T-helper 17 cell (primary cell): ENCODE data around the gene RBFOX1. TPM values are rescaled to one million over a fixed set of nuclear protein-coding genes. Genes with fewer than 3 reads are reported as not detected.

Source experiments
- ATAC-seq: fragments of 150-1000 bp; cut with Tn5 transposase; 2 replicates; pipeline ENCODE4 v1.10.0; 2021; ENCODE audit warnings: mild to moderate bottlenecking, moderate library complexity
- DNase-seq, 3 donors: peaks; one replicate each; pipeline versions ENCODE4 v3.0.0 to v3.0.0-alpha.2; 2020 to 2021
- H3K9me3 ChIP-seq: one replicate; pipeline ENCODE4 v1.7.0; 2013; ENCODE audit warnings: low read length, mild to moderate bottlenecking; ENCODE audit not compliant: control insufficient read depth, poor library complexity, severe bottlenecking
- H3K27ac Mint-ChIP-seq: one replicate; pipeline ENCODE4 v1.8.0; 2022; ENCODE audit warnings: mild to moderate bottlenecking, moderate library complexity, mixed read lengths
- H3K27me3 Mint-ChIP-seq: one replicate; pipeline ENCODE4 v1.8.0; 2022; ENCODE audit warnings: mixed read lengths
- H3K36me3 Mint-ChIP-seq: one replicate; pipeline ENCODE4 v1.8.0; 2022; ENCODE audit warnings: low read depth, mixed read lengths
- H3K4me1 Mint-ChIP-seq: one replicate; pipeline ENCODE4 v1.8.0; 2022; ENCODE audit warnings: mild to moderate bottlenecking, mixed read lengths
- H3K4me3 Mint-ChIP-seq: one replicate; pipeline ENCODE4 v1.8.0; 2022; ENCODE audit warnings: mild to moderate bottlenecking, moderate library complexity, mixed read lengths
- total RNA-seq, 4 donors: library from RNA in 2 of 4; stranded (reverse) in 2 of 4; gene quantifications; one replicate each; pipeline ENCODE4 v1.2.3 and lab custom pipeline; 2022 to 2026

The RBFOX1 gene
- total RNA-seq, 2 donors from 2014 or later: not detected

DNA sequence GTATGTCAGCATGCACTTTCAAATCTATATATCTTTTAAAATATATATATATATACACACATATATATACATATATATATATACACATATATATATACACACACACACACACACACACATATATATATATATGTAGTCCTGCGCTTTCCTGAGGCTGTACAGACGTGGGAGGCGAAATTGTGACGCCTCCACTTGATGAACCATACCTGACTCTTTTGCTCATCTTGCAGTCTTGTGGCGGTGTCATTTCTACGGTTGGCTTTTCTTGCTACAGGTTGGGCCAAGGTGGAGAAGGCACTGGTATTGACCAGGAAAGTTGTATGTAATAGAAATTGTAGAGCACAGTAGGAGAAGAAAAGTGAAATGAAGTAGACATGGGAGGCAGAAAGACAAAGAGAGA, 88.2 kb downstream of the RBFOX1 start:
- Mint-ChIP-seq H3K4me3 (no peak overlapping the region), H3K27ac (no peak overlapping the region), H3K4me1 (no peaks in the 10 kb centered on the region), H3K27me3 (no peaks in the 10 kb centered on the region), H3K36me3 (no peaks in the 10 kb centered on the region)
- no peaks in the 10 kb centered on the region for H3K9me3 ChIP-seq
- no peak for DNase-seq
- ATAC-seq: no peak

DNA sequence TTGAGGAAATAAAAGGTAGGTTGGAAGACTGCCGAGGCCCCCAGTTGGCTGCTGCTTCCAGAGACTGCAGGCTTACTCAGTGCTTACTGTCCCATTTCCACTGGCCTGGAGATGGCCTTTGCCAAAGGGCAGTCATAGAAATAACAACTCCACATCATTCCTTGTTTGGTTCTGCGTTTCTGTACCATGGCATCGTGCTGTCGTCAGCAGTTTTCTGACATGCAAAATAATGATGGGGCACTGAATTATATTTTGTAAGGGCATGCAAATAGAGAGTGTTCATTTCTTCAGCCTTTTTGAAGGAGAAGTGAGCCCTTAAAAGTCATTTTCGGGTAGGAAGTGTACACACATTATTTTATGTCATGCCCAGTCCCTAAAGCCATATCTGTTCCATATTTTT, 88.9 kb downstream of the RBFOX1 start:
- ATAC-seq: no peak
- H3K4me3 Mint-ChIP-seq: no peak overlapping the region
- DNase-seq: no peak
- no peaks in the 10 kb centered on the region for H3K4me1 Mint-ChIP-seq
- no peaks in the 10 kb centered on the region for H3K9me3 ChIP-seq
- no peaks in the 10 kb centered on the region for H3K27me3 Mint-ChIP-seq
- no peak overlapping the region for H3K27ac Mint-ChIP-seq
- H3K36me3 Mint-ChIP-seq: no peaks in the 10 kb centered on the region

DNA sequence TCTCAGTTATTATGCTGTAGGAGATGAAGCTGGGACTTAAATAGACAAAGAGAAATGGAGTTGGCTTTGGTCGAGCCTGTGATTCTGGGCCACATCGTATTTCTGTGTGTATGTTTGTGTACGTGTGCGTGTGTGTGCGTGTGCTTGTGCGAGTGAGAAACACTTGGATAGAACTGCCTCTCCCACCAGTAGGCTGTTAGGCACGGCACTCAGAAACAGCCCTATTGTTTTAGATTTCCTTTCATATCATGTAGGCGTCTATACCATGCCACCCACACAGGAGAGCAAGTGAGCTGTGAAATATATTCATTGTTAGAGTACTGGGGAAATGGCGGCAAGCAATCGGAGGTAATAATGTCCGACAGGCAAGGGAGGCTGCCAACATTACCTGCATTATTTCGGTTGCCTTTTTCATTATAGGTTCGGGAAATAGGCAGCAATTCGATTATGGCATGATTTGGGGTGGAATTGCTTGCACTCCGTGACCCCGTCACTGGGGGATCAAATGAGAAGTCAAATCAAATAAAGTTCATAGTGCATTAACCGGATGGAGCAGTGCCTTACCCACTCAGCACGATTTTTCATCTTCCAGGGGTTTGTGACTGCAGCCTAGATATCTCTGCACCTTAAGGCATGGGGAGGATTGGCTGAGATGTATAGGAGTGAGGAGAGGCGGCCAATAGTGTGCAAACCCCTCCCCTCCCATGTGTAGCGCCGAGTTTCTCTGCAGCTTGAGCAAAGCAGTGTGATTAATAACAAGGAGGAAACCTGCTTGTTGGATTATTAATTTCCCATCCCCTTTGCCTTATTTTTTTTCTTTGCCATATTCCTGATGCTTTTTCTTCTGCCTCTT, 89.6 kb downstream of the RBFOX1 start:
- Mint-ChIP-seq H3K36me3 (no peaks in the 10 kb centered on the region), H3K4me3 (no peak overlapping the region), H3K27me3 (no peaks in the 10 kb centered on the region), H3K27ac (no peak overlapping the region), H3K4me1 (no peaks in the 10 kb centered on the region)
- DNase-seq (no peak), ATAC-seq (no peak)
- H3K9me3 ChIP-seq: no peaks in the 10 kb centered on the region

DNA sequence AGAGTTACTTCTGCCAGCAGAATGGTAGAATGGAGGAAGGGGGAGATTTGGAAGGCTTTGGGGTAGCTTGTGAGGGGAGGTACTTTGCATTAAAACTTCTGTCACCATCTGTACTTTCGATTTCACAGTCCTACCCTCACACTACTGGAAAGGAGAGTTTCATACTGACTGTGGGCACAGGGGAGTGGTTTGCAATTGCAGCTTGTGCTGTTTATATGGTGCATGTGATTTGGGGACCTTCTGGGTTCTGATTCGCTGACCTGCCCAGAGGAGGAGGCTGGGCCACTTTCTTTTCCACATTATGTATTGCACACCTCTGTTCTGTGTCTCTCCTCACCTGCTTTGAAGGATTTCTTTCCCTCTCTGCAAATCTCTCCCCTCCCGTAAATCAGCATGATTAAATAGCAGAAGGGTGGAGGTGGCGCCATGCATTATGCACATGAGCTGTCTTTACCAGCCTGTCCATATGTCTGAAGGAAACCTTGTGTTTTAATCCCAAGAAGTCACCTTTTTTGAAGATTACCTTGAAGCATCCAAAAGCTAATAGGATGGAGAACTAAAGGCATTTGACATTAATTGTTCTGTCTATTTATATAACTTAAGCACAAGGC, 90.9 kb downstream of the RBFOX1 start:
- DNase-seq (no peak), ATAC-seq (no peak)
- H3K9me3 ChIP-seq: no peaks in the 10 kb centered on the region
- Mint-ChIP-seq H3K27me3 (no peaks in the 10 kb centered on the region), H3K4me3 (no peak overlapping the region), H3K27ac (no peak overlapping the region), H3K36me3 (no peaks in the 10 kb centered on the region), H3K4me1 (no peaks in the 10 kb centered on the region)

DNA sequence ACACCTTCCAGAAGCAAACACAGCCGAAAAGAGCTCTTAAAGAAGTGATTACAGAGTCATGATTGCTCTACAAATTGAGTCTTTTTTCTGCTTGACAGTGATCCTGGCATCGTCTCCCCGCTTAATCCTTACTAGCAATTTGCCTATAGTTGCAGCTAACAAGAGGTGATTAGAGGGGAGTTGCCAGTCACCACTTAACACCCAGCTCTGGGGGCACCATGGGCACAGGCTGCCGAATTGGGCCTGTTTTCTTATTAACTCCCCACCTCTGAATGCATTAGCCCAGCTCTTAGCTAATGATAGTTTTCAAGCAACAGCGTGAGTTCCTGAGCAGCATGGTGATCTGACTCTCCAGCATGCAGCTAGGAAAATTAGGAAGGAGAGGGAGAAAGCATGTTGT, 93.5 kb downstream of the RBFOX1 start:
- Mint-ChIP-seq H3K4me3 (no peak overlapping the region), H3K27ac (no peak overlapping the region), H3K4me1 (no peaks in the 10 kb centered on the region), H3K27me3 (no peaks in the 10 kb centered on the region), H3K36me3 (no peaks in the 10 kb centered on the region)
- DNase-seq: no peak
- no peak for ATAC-seq
- no peaks in the 10 kb centered on the region for H3K9me3 ChIP-seq

DNA sequence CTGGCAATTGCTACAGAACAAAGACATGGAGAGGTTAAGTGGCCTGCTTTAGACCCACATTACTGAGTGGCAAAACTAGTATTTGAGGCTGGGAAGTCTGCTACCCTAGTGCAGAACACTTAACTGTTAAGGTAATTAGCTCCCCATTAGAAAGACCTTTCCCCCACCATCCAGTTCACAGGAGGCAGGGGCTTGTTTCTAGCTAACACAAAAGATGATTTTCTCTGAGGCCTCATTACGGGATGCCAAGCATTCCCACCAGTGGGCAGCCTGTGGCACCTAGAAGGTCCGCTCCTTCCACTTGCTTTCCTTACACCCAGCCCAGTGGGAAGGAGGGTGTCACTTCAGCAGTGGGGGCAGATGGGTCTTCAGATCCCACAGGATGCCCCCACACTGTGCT, 99.1 kb downstream of the RBFOX1 start:
- Mint-ChIP-seq H3K4me3 (no peak overlapping the region), H3K4me1 (no peaks in the 10 kb centered on the region), H3K36me3 (no peaks in the 10 kb centered on the region), H3K27ac (no peak overlapping the region), H3K27me3 (no peaks in the 10 kb centered on the region)
- ATAC-seq (no peak), DNase-seq (no peak)
- no peaks in the 10 kb centered on the region for H3K9me3 ChIP-seq

DNA sequence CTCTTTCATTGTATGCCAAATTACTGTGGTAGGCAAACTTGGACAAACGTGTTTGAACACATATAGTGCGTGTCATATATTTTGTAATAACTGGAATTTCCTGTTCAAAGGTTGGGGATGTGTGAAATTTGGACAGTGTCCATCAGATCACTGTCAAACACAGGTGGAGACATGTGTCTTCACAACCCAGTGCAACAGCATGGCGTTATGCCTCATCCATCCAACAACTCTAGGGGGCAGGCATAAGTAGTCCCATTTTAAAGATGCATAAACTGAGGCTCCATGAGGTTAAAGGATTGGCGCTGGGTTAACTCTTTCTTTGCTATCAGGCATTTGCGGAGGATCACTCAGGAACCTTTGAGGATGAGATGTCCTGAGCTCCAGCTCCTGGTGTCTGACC, 103.7 kb downstream of the RBFOX1 start:
- no peak for ATAC-seq
- no peaks in the 10 kb centered on the region for H3K4me1 Mint-ChIP-seq

DNA sequence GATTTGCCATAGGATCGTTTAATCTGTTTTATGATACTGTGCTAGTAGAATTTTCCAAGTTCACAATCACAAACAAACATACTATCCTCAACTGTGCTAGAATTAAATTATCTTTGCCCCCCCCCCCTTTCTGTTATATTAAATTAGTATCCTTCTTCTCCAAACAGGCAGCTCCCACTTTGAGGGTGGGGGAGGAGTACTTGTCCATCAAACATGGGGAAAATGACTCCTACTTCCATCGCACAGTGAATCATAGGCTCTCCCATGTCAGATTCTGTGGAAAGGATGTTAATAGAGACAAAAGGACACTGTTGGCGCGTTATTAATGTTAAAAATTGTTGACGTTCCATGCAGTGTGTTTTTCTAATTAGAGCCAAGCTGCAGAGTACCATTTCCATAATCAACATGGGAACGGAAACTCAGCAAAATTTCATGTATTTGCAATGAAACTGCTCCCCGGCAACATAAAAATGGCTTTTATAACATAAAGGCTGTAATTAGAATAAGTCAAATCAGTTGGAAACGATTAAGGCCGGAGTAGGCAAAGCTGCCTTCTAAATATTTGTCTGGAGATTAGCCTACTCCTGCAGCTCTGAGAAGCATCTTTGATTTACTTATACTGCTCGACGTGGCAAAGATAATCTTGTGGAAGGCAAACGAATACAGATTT, 104.6 kb downstream of the RBFOX1 start:
- no peak overlapping the region for H3K4me3 Mint-ChIP-seq
- no peak overlapping the region for H3K27ac Mint-ChIP-seq
- no peaks in the 10 kb centered on the region for H3K9me3 ChIP-seq
- no peaks in the 10 kb centered on the region for H3K36me3 Mint-ChIP-seq
- H3K4me1 Mint-ChIP-seq: no peaks in the 10 kb centered on the region
- DNase-seq (no peak), ATAC-seq (no peak)
- no peaks in the 10 kb centered on the region for H3K27me3 Mint-ChIP-seq

More for the DNA sequence above, 103.7 kb downstream of the RBFOX1 start:
- no peak for DNase-seq
- H3K36me3 Mint-ChIP-seq: no peaks in the 10 kb centered on the region
- H3K27me3 Mint-ChIP-seq: no peaks in the 10 kb centered on the region
- no peak overlapping the region for H3K4me3 Mint-ChIP-seq
- H3K27ac Mint-ChIP-seq: no peak overlapping the region
- no peaks in the 10 kb centered on the region for H3K9me3 ChIP-seq

DNA sequence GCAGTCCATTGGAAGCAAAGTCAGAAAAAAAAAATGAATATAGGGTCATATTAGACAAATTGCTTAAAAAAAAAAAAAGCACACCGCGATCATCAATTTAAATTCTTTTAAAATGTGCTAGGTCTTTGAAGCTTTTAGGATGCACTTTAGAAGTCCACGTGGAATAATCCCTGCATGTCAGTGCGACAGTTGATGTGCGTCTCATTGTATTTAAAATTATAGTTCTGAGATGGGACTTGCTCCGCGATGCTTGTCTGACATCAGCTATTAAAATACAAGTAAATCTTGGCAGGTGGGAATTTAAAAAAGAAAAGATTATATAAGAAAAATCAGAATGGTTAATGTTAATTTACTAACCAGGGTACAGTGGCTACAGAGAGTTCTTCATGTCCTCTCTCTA, 105.2 kb downstream of the RBFOX1 start:
- DNase-seq (no peak), ATAC-seq (no peak)
- H3K27ac Mint-ChIP-seq: no peak overlapping the region
- H3K4me1 Mint-ChIP-seq: no peaks in the 10 kb centered on the region
- no peaks in the 10 kb centered on the region for H3K36me3 Mint-ChIP-seq
- H3K4me3 Mint-ChIP-seq: no peak overlapping the region
- no peaks in the 10 kb centered on the region for H3K9me3 ChIP-seq
- H3K27me3 Mint-ChIP-seq: no peaks in the 10 kb centered on the region

DNA sequence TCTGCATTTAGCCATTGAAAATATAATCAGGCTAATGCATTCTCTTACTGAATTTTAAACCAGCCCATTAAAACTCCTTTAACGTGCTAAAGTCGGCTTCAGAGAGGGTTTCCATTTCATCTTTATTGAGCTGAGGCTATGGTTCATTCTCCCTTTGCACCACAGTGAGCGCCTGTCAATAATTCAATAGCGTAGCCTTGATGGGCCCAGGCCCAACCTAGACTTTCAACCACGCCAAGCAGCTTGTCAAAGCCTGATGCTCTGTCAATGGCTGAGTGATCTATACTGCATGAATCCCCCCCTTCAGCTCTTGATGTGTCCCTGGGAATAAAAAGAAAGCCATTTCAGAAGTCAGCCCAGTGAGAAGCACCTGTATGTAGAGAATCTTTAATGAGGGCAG, 106.0 kb downstream of the RBFOX1 start:
- no peak overlapping the region for H3K27ac Mint-ChIP-seq
- H3K36me3 Mint-ChIP-seq: no peaks in the 10 kb centered on the region
- no peaks in the 10 kb centered on the region for H3K4me1 Mint-ChIP-seq
- DNase-seq (no peak), ATAC-seq (no peak)
- no peak overlapping the region for H3K4me3 Mint-ChIP-seq
- no peaks in the 10 kb centered on the region for H3K9me3 ChIP-seq
- no peaks in the 10 kb centered on the region for H3K27me3 Mint-ChIP-seq

DNA sequence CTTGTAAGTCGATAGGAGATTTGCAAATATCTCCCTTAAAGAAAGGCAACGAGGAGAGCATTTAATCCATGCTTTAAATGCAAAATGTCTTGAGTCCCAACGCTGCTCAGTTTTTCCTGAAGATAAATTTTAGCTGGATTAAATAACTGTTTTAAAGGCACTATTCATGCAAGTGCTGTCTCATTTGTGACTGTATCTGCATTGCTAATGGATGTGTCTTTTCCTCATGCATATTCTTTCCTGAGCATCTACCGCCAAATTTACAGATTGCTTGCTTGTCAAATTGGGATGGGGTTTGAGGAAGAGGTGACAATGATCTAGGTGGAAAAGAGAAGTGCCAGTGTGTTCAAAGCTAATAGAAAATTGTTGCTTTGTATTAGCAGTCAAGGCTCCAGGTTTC, 106.9 kb downstream of the RBFOX1 start:
- no peak overlapping the region for H3K27ac Mint-ChIP-seq
- no peaks in the 10 kb centered on the region for H3K36me3 Mint-ChIP-seq
- no peak overlapping the region for H3K4me3 Mint-ChIP-seq
- H3K9me3 ChIP-seq: no peaks in the 10 kb centered on the region
- DNase-seq (no peak), ATAC-seq (no peak)
- H3K4me1 Mint-ChIP-seq: no peaks in the 10 kb centered on the region
- no peaks in the 10 kb centered on the region for H3K27me3 Mint-ChIP-seq

DNA sequence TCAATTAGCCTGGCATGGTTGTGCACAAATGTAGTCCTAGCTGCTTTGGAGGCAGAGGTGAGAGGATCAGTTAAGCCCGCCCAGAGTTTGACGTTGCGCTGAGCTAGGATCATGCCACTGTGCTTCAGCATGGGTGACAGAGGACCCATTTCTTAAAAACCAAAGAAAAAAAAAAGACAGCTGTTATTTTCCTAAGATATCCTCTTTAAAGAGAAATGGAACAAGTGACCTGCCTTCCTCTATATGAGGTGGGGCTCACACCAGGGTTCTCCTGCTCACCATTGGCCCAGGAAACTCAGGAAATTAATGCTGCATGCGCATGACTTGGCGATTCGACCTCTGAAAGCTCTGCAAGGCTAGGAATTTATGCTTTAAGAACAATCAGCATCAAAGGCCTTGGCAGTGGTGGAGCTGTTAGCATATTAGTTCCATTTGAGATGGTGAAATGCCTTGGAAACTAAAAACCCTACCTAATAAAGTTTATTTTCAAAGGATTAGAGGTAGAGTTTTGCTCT, 108.3 kb downstream of the RBFOX1 start:
- H3K4me1 Mint-ChIP-seq: no peaks in the 10 kb centered on the region
- H3K27me3 Mint-ChIP-seq: no peaks in the 10 kb centered on the region
- no peak overlapping the region for H3K27ac Mint-ChIP-seq
- H3K36me3 Mint-ChIP-seq: no peaks in the 10 kb centered on the region
- DNase-seq: no peak
- H3K4me3 Mint-ChIP-seq: no peak overlapping the region
- H3K9me3 ChIP-seq: no peaks in the 10 kb centered on the region
- no peak for ATAC-seq

DNA sequence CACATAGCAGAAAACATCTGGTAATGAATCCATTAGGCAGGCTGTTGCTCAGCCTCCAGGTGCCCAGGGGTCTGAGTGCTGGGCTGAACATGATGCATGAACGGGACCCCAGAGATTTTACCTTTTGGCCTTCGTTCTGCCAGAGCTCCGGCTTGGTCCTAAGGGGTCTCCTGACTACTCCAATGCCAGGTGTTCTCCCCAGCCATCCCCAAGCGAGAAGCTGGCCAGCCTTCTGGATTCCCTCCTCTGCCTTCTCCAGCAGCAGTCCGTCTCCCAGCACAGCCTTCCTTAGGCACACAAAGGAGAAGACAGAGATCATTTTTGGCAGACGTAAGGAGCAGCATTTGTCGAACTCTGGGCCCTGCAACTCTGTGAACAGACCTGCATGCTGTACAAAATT, 109.4 kb downstream of the RBFOX1 start:
- Mint-ChIP-seq H3K36me3 (no peaks in the 10 kb centered on the region), H3K4me1 (no peaks in the 10 kb centered on the region), H3K27ac (no peak overlapping the region), H3K4me3 (no peak overlapping the region), H3K27me3 (no peaks in the 10 kb centered on the region)
- ATAC-seq (no peak), DNase-seq (no peak)
- H3K9me3 ChIP-seq: no peaks in the 10 kb centered on the region
